Measurements from ENCODE around the gene OR8K1. TPM values are rescaled to one million over a fixed set of nuclear protein-coding genes. Genes with fewer than 3 reads are reported as not detected.

OR8K1 gene
- total and polyA plus RNA-seq, 10 of the 15 experiments (the other 5 are each of a cell fraction or from before 2014, with no cell fraction given), result not detected

DNA sequence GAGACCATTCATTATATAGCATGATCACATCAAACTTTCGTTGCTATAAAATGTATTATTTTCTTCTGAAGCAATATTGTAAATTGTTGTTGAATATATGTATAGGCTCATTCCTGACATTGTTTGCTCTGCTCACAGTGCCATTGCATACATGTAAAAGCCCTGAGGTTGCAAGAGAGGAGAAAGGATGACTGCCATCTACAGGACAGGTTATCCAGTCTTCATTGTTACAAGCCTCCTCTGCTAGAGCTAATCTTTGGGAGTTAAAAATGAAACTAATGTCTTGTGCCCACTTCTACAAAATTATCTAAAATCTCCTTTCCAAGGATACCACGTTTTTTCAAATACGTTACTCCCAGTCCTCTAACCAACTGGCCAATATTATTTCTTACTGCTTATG, 50.2 kb downstream of the OR8K1 start (continued):
- TF ChIP-seq, protein P1, sequence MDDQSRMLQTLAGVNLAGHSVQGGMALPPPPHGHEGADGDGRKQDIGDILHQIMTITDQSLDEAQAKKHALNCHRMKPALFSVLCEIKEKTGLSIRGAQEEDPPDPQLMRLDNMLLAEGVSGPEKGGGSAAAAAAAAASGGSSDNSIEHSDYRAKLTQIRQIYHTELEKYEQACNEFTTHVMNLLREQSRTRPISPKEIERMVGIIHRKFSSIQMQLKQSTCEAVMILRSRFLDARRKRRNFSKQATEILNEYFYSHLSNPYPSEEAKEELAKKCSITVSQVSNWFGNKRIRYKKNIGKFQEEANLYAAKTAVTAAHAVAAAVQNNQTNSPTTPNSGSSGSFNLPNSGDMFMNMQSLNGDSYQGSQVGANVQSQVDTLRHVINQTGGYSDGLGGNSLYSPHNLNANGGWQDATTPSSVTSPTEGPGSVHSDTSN (IDR thresholded peaks at IDR 0.05; ENCODE audit: insufficient replicate concordance, low read depth, low read length), result no peak

Other genes with a start within 250 kb of the OR8K1 start
Only the 7 nearest of the 17 such genes appear.
- gene OR5T3, start 93.8 kb upstream of the OR8K1 start, total RNA-seq (2014; rRNA removed), result not detected in 2 replicates
- not detected in 2 replicates for gene OR5T3, start 93.8 kb upstream of the OR8K1 start, total RNA-seq (2014; rRNA removed; fragmentation: Illumina TruSeq; extraction: Trizol)
- not detected in 2 replicates for gene OR5T3, start 93.8 kb upstream of the OR8K1 start, total RNA-seq (2021)
- gene OR5T3, start 93.8 kb upstream of the OR8K1 start, polyA plus RNA-seq (2011; rRNA removed), result not detected in 2 replicates
- gene OR5T3, start 93.8 kb upstream of the OR8K1 start, polyA plus RNA-seq (2014; fragmentation: Illumina TruSeq; extraction: Trizol), result not detected in 2 replicates
- gene OR5T3, start 93.8 kb upstream of the OR8K1 start, polyA plus RNA-seq (2014; fragmentation: Nextera tagmentation; extraction: Ambion mirVana), result not detected
- gene OR5T3, start 93.8 kb upstream of the OR8K1 start, polyA plus RNA-seq (2014; rRNA removed), result not detected in 2 replicates
- not detected for gene OR5T3, start 93.8 kb upstream of the OR8K1 start, polyA plus RNA-seq (2016; fragmentation: Nextera tagmentation; extraction: Ambion mirVana)
- not detected in 2 replicates for gene OR5T1, start 71.9 kb upstream of the OR8K1 start, total RNA-seq (2014; rRNA removed)
- gene OR5T1, start 71.9 kb upstream of the OR8K1 start, total RNA-seq (2014; rRNA removed; fragmentation: Illumina TruSeq; extraction: Trizol), result not detected in 2 replicates
- gene OR5T1, start 71.9 kb upstream of the OR8K1 start, total RNA-seq (2021), result not detected in 2 replicates
- gene OR5T1, start 71.9 kb upstream of the OR8K1 start, polyA plus RNA-seq (2011; rRNA removed), result not detected in 2 replicates
- gene OR5T1, start 71.9 kb upstream of the OR8K1 start, polyA plus RNA-seq (2014; fragmentation: Illumina TruSeq; extraction: Trizol), result not detected in 2 replicates
- gene OR5T1, start 71.9 kb upstream of the OR8K1 start, polyA plus RNA-seq (2014; fragmentation: Nextera tagmentation; extraction: Ambion mirVana), result not detected
- not detected in 2 replicates for gene OR5T1, start 71.9 kb upstream of the OR8K1 start, polyA plus RNA-seq (2014; rRNA removed)
- not detected for gene OR5T1, start 71.9 kb upstream of the OR8K1 start, polyA plus RNA-seq (2016; fragmentation: Nextera tagmentation; extraction: Ambion mirVana)
- not detected in 2 replicates for gene OR8H1, start 53.8 kb upstream of the OR8K1 start, total RNA-seq (2014; rRNA removed)
- not detected in 2 replicates for gene OR8H1, start 53.8 kb upstream of the OR8K1 start, total RNA-seq (2014; rRNA removed; fragmentation: Illumina TruSeq; extraction: Trizol)
- gene OR8H1, start 53.8 kb upstream of the OR8K1 start, total RNA-seq (2021), result not detected in 2 replicates
- not detected in 2 replicates for gene OR8H1, start 53.8 kb upstream of the OR8K1 start, polyA plus RNA-seq (2011; rRNA removed)
- gene OR8H1, start 53.8 kb upstream of the OR8K1 start, polyA plus RNA-seq (2014; fragmentation: Illumina TruSeq; extraction: Trizol), result not detected in 2 replicates
- gene OR8H1, start 53.8 kb upstream of the OR8K1 start, polyA plus RNA-seq (2014; fragmentation: Nextera tagmentation; extraction: Ambion mirVana), result not detected
- not detected in 2 replicates for gene OR8H1, start 53.8 kb upstream of the OR8K1 start, polyA plus RNA-seq (2014; rRNA removed)
- not detected for gene OR8H1, start 53.8 kb upstream of the OR8K1 start, polyA plus RNA-seq (2016; fragmentation: Nextera tagmentation; extraction: Ambion mirVana)
- not detected in 2 replicates for gene OR8K3, start 30.9 kb upstream of the OR8K1 start, total RNA-seq (2014; rRNA removed)
- not detected in 2 replicates for gene OR8K3, start 30.9 kb upstream of the OR8K1 start, total RNA-seq (2014; rRNA removed; fragmentation: Illumina TruSeq; extraction: Trizol)
- not detected in 2 replicates for gene OR8K3, start 30.9 kb upstream of the OR8K1 start, total RNA-seq (2021)
- not detected in 2 replicates for gene OR8K3, start 30.9 kb upstream of the OR8K1 start, polyA plus RNA-seq (2011; rRNA removed)
- not detected in 2 replicates for gene OR8K3, start 30.9 kb upstream of the OR8K1 start, polyA plus RNA-seq (2014; fragmentation: Illumina TruSeq; extraction: Trizol)
- not detected for gene OR8K3, start 30.9 kb upstream of the OR8K1 start, polyA plus RNA-seq (2014; fragmentation: Nextera tagmentation; extraction: Ambion mirVana)
- not detected in 2 replicates for gene OR8K3, start 30.9 kb upstream of the OR8K1 start, polyA plus RNA-seq (2014; rRNA removed)
- gene OR8K3, start 30.9 kb upstream of the OR8K1 start, polyA plus RNA-seq (2016; fragmentation: Nextera tagmentation; extraction: Ambion mirVana), result not detected
- not detected in 2 replicates for gene OR8J1, start 8.3 kb downstream of the OR8K1 start, total RNA-seq (2014; rRNA removed)
- gene OR8J1, start 8.3 kb downstream of the OR8K1 start, total RNA-seq (2014; rRNA removed; fragmentation: Illumina TruSeq; extraction: Trizol), result not detected in 2 replicates
- gene OR8J1, start 8.3 kb downstream of the OR8K1 start, total RNA-seq (2021), result not detected in 2 replicates
- not detected in 2 replicates for gene OR8J1, start 8.3 kb downstream of the OR8K1 start, polyA plus RNA-seq (2011; rRNA removed)
- gene OR8J1, start 8.3 kb downstream of the OR8K1 start, polyA plus RNA-seq (2014; fragmentation: Illumina TruSeq; extraction: Trizol), result not detected in 2 replicates
- gene OR8J1, start 8.3 kb downstream of the OR8K1 start, polyA plus RNA-seq (2014; fragmentation: Nextera tagmentation; extraction: Ambion mirVana), result not detected
- not detected in 2 replicates for gene OR8J1, start 8.3 kb downstream of the OR8K1 start, polyA plus RNA-seq (2014; rRNA removed)
- not detected for gene OR8J1, start 8.3 kb downstream of the OR8K1 start, polyA plus RNA-seq (2016; fragmentation: Nextera tagmentation; extraction: Ambion mirVana)
- not detected in 2 replicates for gene OR8U1, start 29.6 kb downstream of the OR8K1 start, total RNA-seq (2014; rRNA removed)
- gene OR8U1, start 29.6 kb downstream of the OR8K1 start, total RNA-seq (2014; rRNA removed; fragmentation: Illumina TruSeq; extraction: Trizol), result not detected in 2 replicates
- not detected in 2 replicates for gene OR8U1, start 29.6 kb downstream of the OR8K1 start, total RNA-seq (2021)
- gene OR8U1, start 29.6 kb downstream of the OR8K1 start, polyA plus RNA-seq (2011; rRNA removed), result not detected in 2 replicates
- not detected in 2 replicates for gene OR8U1, start 29.6 kb downstream of the OR8K1 start, polyA plus RNA-seq (2014; fragmentation: Illumina TruSeq; extraction: Trizol)
- not detected for gene OR8U1, start 29.6 kb downstream of the OR8K1 start, polyA plus RNA-seq (2014; fragmentation: Nextera tagmentation; extraction: Ambion mirVana)
- not detected in 2 replicates for gene OR8U1, start 29.6 kb downstream of the OR8K1 start, polyA plus RNA-seq (2014; rRNA removed)
- gene OR8U1, start 29.6 kb downstream of the OR8K1 start, polyA plus RNA-seq (2016; fragmentation: Nextera tagmentation; extraction: Ambion mirVana), result not detected
- not detected in 2 replicates for gene OR5AL1, start 66.7 kb downstream of the OR8K1 start, total RNA-seq (2014; rRNA removed)
- not detected in 2 replicates for gene OR5AL1, start 66.7 kb downstream of the OR8K1 start, total RNA-seq (2014; rRNA removed; fragmentation: Illumina TruSeq; extraction: Trizol)
- not detected in 2 replicates for gene OR5AL1, start 66.7 kb downstream of the OR8K1 start, total RNA-seq (2021)
- gene OR5AL1, start 66.7 kb downstream of the OR8K1 start, polyA plus RNA-seq (2011; rRNA removed), result not detected in 2 replicates
- not detected in 2 replicates for gene OR5AL1, start 66.7 kb downstream of the OR8K1 start, polyA plus RNA-seq (2014; fragmentation: Illumina TruSeq; extraction: Trizol)
- not detected for gene OR5AL1, start 66.7 kb downstream of the OR8K1 start, polyA plus RNA-seq (2014; fragmentation: Nextera tagmentation; extraction: Ambion mirVana)
- not detected in 2 replicates for gene OR5AL1, start 66.7 kb downstream of the OR8K1 start, polyA plus RNA-seq (2014; rRNA removed)
- gene OR5AL1, start 66.7 kb downstream of the OR8K1 start, polyA plus RNA-seq (2016; fragmentation: Nextera tagmentation; extraction: Ambion mirVana), result not detected